Tibial artery (tissue), 4 donors: ENCODE measurements around the gene KLHL29.

Source experiments
- DNase-seq, 2 donors: peaks; one replicate each; pipeline ENCODE4 v3.0.0-alpha.2; 2019
- H3K27ac ChIP-seq, 2 donors: fragments of 200-600 bp; sonication (generic) in 1 of 2; 1 replicate in 1 of 2; 2 replicates in 1 of 2; pipeline ENCODE4 v1.5.1; 2018 to 2019; ENCODE audit warnings: mild to moderate bottlenecking in 1 of 2
- H3K27me3 ChIP-seq, 2 donors: fragments of 200-600 bp; sonication (generic) in 1 of 2; one replicate each; pipeline versions ENCODE4 v1.5.1 to v1.6.0; 2016 to 2019
- H3K36me3 ChIP-seq, 3 donors: fragments of 200-600 bp; sonication (generic) in 2 of 3; one replicate each; pipeline ENCODE4 v1.5.1; 2016 to 2019; ENCODE audit warnings: mild to moderate bottlenecking in 2 of 3
- H3K4me1 ChIP-seq, 4 donors: fragments of 200-600 bp; sonication (generic) in 2 of 4; 1 replicate in 3 of 4; 2 replicates in 1 of 4; pipeline ENCODE4 v1.5.1; 2016 to 2019
- H3K4me3 ChIP-seq, 2 donors: fragments of 200-600 bp; sonication (generic) in 1 of 2; 1 replicate in 1 of 2; 2 replicates in 1 of 2; pipeline ENCODE4 v1.5.1; 2018 to 2019; ENCODE audit warnings: mild to moderate bottlenecking in 2 of 2
- H3K9me3 ChIP-seq, 3 donors: fragments of 200-600 bp; sonication (generic) in 1 of 3; one replicate each; pipeline ENCODE4 v1.5.1; 2016 to 2019
- intact Hi-C: fragments of 100-400 bp; cut with DNase I; formaldehyde crosslinking; loops from one replicate; pipeline ENCODE4 v1.15.0; 2023; ENCODE audit warnings: low total_unique reads
- TF ChIP-seq, protein P1 (sequence below), 2 experiments: fragments of 200-600 bp in 1 of 2; fragments of 450-650 bp in 1 of 2; IDR thresholded peaks; one replicate each; pipeline ENCODE4 v1.5.1; 2017 to 2019; ENCODE audit warnings: antibody characterized with exemption in 2 of 2, mild to moderate bottlenecking in 1 of 2, moderate library complexity in 1 of 2

Gene KLHL29

DNA sequence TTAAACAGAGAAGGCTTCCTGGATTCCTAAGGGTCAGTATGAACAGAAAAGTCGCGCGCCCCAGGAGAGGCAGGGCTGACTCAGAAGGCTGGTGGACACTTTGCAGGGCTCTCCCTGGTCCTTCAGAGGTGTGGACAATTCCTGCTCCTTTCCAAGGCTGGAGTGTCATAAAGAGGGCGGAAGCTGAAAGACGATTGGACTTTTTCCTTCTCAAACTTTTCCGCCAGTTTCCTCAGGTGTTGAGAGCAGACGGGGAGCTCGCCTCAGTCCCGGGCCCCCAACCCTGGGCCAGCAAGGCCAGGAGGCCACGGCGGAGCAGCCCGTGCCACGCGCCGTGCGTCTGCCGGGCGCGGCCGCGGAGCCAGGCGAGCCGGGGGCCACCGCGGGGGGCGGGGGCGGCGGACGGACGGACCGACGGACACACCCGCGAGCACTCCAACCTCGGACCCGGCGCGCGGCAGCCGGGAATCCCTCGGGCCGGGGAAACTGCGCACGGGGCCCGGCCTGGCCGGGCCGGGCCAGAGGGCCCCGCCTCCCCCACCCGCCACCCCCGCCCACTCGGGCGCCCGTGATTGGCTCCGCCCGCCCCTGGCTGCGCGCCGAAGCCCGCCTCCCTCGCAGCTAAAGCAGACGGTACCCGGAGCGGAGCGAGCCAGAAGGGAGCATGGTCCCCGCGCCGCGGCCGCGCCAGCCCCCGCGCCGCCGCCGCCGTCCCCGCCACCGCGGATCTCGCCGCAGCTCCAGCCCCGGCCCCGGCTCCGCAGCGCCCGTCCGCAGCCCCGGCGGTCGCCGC lies at the start of gene KLHL29:
Gene KLHL29, plus strand, starts transcription at position 629 of the 793 bp plus-strand sequence. CDS start 177,018 bp downstream, outside the sequence.
- TF ChIP-seq, protein P1, sequence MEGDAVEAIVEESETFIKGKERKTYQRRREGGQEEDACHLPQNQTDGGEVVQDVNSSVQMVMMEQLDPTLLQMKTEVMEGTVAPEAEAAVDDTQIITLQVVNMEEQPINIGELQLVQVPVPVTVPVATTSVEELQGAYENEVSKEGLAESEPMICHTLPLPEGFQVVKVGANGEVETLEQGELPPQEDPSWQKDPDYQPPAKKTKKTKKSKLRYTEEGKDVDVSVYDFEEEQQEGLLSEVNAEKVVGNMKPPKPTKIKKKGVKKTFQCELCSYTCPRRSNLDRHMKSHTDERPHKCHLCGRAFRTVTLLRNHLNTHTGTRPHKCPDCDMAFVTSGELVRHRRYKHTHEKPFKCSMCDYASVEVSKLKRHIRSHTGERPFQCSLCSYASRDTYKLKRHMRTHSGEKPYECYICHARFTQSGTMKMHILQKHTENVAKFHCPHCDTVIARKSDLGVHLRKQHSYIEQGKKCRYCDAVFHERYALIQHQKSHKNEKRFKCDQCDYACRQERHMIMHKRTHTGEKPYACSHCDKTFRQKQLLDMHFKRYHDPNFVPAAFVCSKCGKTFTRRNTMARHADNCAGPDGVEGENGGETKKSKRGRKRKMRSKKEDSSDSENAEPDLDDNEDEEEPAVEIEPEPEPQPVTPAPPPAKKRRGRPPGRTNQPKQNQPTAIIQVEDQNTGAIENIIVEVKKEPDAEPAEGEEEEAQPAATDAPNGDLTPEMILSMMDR (IDR thresholded peaks at IDR 0.05) = no peak
- Histone ChIP-seq H3K9me3 (no peaks in the 10 kb centered on the region), H3K4me1 (peaks cover 0 to 19% (median 10%) of the 10 kb centered on the region in 4 donors), H3K4me3 (peak within 1 kb of the TSS; percentile 61 to 75), H3K27me3 (no peaks in the 10 kb centered on the region), H3K27ac (peak within 1 kb of the TSS; percentile 83 to 85), H3K36me3 (no peaks in the 10 kb centered on the region)
- intact Hi-C loops = loop anchor here (5.0 to 10.0 kb wide), 2 partner anchors 113 to 240 kb away; no protein-coding TSS in a partner anchor
- DNase-seq = peak; percentile 85 to 91

DNA sequence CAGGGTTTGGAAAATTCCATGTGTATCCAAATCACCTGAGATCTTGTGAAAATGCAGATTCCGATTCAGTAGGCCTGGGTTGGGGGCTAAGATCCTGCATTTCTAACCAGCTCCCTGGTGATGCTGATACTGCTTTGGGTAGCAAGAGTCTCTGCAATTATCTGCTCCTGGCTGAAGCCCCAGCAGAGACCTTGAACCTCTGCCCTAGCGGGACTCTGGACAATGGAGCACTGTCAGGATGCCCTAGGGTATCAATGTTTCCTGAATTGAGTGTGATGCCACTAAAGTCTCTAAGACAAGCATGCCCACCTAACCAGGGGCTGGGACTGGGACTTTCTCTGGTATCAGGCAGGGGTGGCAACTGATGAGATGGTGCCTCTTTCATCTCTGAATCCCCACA lies 49.4 kb upstream of the KLHL29 start:
- H3K4me1 ChIP-seq = no peaks in the 10 kb centered on the region
- peaks cover 0 to 3% (median 2%) of the 10 kb centered on the region in 3 donors for H3K9me3 ChIP-seq
- TF ChIP-seq, protein P1 (IDR thresholded peaks at IDR 0.05) = no peak
- intact Hi-C loops = loop anchor here (5.0 kb wide), 1 partner anchor 1468 kb away; no protein-coding TSS in a partner anchor
- H3K27ac ChIP-seq = no peak overlapping the region
- no peak for DNase-seq
- peaks cover 0 to 7% of the 10 kb centered on the region in 2 donors for H3K27me3 ChIP-seq
- H3K36me3 ChIP-seq = no peaks in the 10 kb centered on the region
- H3K4me3 ChIP-seq = no peak overlapping the region

DNA sequence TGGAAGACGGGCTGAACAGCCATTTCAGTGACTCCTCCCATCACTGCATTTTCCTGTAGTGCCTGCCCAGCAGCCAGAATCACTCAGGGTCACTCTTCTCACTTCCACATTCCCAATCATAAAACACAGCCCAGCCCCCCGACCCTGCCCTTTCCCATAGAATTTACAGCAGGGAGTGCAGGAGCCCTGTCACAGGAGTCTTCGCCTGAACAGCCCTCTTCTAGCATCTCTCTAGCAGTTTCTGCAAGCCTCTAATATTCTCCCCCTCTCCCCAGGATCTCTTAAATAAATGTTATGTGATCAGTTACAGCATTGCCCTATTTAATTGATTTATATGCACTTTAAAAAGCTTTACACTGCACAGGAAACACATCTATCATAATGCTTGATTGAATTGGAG lies 42.9 kb upstream of the KLHL29 start:
- H3K4me3 ChIP-seq = no peak overlapping the region
- peaks cover 0 to 6% (median 2%) of the 10 kb centered on the region in 3 donors for H3K9me3 ChIP-seq
- H3K27ac ChIP-seq = no peak overlapping the region

DNA sequence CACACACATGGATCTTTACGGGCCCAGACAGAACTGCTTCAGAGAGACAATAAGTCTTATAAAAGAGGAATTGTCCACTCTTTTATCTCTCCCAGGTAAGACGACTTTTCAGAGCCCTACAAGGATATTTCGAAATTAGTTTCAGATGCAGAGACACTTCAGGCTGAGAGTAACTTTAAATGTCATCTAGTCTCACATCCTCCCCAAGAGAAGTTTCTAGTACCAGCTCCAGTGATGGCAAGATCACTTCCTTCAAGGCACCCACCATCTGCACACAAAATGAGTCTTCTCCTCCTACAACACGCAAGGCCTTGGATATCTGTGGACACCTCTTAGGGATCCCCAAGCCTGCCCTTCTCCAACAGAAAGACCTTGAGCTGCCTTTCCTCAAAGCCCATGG lies 39.0 kb upstream of the KLHL29 start:
- TF ChIP-seq, protein P1 (IDR thresholded peaks at IDR 0.05) = no peak
- intact Hi-C loops = no loop called here
- H3K27me3 ChIP-seq = no peaks in the 10 kb centered on the region
- H3K4me3 ChIP-seq = no peak overlapping the region
- no peaks in the 10 kb centered on the region for H3K9me3 ChIP-seq
- no peak for DNase-seq
- no peaks in the 10 kb centered on the region for H3K36me3 ChIP-seq
- no peak overlapping the region for H3K27ac ChIP-seq
- peaks cover 0 to 7% (median under 1%) of the 10 kb centered on the region in 4 donors for H3K4me1 ChIP-seq

More for the DNA sequence above, 42.9 kb upstream of the KLHL29 start:
- intact Hi-C loops = no loop called here
- TF ChIP-seq, protein P1 (IDR thresholded peaks at IDR 0.05) = no peak
- no peak for DNase-seq
- Histone ChIP-seq H3K36me3 (no peaks in the 10 kb centered on the region), H3K27me3 (no peaks in the 10 kb centered on the region), H3K4me1 (no peaks in the 10 kb centered on the region)

DNA sequence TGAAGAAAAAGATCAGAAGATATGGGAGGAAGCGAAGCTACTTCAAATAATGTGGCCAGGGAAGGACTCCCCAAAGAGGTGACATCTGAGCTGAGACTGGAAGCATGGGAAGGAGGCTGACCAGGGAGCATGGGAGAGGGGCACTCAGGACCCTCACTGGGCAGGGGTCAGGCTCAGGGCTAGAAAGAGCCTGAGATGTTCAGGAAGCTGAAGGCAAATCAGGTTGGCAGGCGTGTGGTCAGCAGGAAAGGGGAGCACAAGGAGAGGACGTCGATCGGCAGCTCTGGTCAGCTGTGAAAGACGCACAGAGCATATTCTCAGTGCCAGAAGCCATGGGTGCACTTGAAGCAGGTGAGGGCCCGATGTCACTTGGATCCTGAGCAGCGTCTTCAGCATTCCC lies 38.2 kb upstream of the KLHL29 start:
- no peak for DNase-seq
- H3K4me3 ChIP-seq = no peak overlapping the region
- H3K27me3 ChIP-seq = no peaks in the 10 kb centered on the region
- H3K9me3 ChIP-seq = no peaks in the 10 kb centered on the region
- H3K36me3 ChIP-seq = no peaks in the 10 kb centered on the region
- peaks cover 0 to 14% (median 8%) of the 10 kb centered on the region in 4 donors for H3K4me1 ChIP-seq
- no peak overlapping the region for H3K27ac ChIP-seq
- TF ChIP-seq, protein P1 (IDR thresholded peaks at IDR 0.05) = no peak
- intact Hi-C loops = no loop called here
